Midbrain (tissue), 1 donor: ENCODE data around the gene CXCL10.
A peak's percentile ranks its signal among the peaks of the same experiment; 100 is the strongest.
"Not testable (repeated sequence)": the region's sequence is repeated elsewhere in the genome, so short reads cannot be mapped to it uniquely, and the experiment has no call there.

ENCODE experiments used
- DNase-seq: peaks from one replicate; lab custom pipeline; 2025; lab: John Stamatoyannopoulos, UW

The CXCL10 gene

GRCh38 chr4:76028350-76028765 is 5.1 kb upstream of the CXCL10 start:
- peak; percentile 36 for DNase-seq

GRCh38 chr4:76024065-76024464 is 768 bp upstream of the CXCL10 start:
- DNase-seq, result no peak

GRCh38 chr4:76022677-76023076 is 620 bp downstream of the CXCL10 start:
- no peak for DNase-seq

- no peak for DNase-seq
Observed at GRCh38 chr4:76022031-76022430, 1.3 kb downstream of the CXCL10 start.

- no peak for DNase-seq
Observed at GRCh38 chr4:76017056-76017686, 6.1 kb downstream of the CXCL10 start.

GRCh38 chr4:76016393-76016792 is 6.9 kb downstream of the CXCL10 start:
- no peak for DNase-seq

- DNase-seq, result no peak
Observed at GRCh38 chr4:76013540-76013939, 9.8 kb downstream of the CXCL10 start.

- DNase-seq, result no peak
Observed at GRCh38 chr4:76012388-76012801, 10.9 kb downstream of the CXCL10 start.

GRCh38 chr4:76011700-76012387 is 11.5 kb downstream of the CXCL10 start:
- peak; percentile 2 for DNase-seq

GRCh38 chr4:76011018-76011670 is 12.2 kb downstream of the CXCL10 start:
- no peak for DNase-seq

- DNase-seq, result no peak
Observed at GRCh38 chr4:76010576-76010975, 12.7 kb downstream of the CXCL10 start.

GRCh38 chr4:76009311-76009710 is 14.0 kb downstream of the CXCL10 start:
- no peak for DNase-seq

GRCh38 chr4:76007089-76007862 is 16.0 kb downstream of the CXCL10 start, which contains the start of gene CXCL9:
Gene CXCL9 (minus strand): TSS chr4:76007509. CDS start chr4:76007449, 60 bp downstream.
- no peak for DNase-seq

GRCh38 chr4:76003620-76004019 is 19.7 kb downstream of the CXCL10 start:
- no peak for DNase-seq

GRCh38 chr4:76003035-76003434 is 20.3 kb downstream of the CXCL10 start:
- DNase-seq, result no peak

GRCh38 chr4:76002176-76002575 is 21.1 kb downstream of the CXCL10 start:
- DNase-seq, result no peak

GRCh38 chr4:76001700-76002099 is 21.6 kb downstream of the CXCL10 start:
- DNase-seq, result no peak

GRCh38 chr4:76000279-76000678 is 23.0 kb downstream of the CXCL10 start:
- no peak for DNase-seq

GRCh38 chr4:75998525-75999147 is 24.7 kb downstream of the CXCL10 start:
- DNase-seq, result not testable (repeated sequence)

GRCh38 chr4:75997946-75998345 is 25.4 kb downstream of the CXCL10 start:
- DNase-seq, result no peak

- no peak for DNase-seq
Observed at GRCh38 chr4:75997081-75997480, 26.2 kb downstream of the CXCL10 start.

GRCh38 chr4:75995727-75996126 is 27.6 kb downstream of the CXCL10 start:
- peak; percentile 77 for DNase-seq
